ENCODE measurements around the gene PPM1N. TPM values are rescaled to one million over a fixed set of nuclear protein-coding genes. Genes with fewer than 3 reads are reported as not detected.

Gene PPM1N
- total and polyA plus RNA-seq, 2 of the 13 experiments (the other 11 are each of a cell fraction or from before 2014, with no cell fraction given) = 0.31 to 1.8 TPM

DNA sequence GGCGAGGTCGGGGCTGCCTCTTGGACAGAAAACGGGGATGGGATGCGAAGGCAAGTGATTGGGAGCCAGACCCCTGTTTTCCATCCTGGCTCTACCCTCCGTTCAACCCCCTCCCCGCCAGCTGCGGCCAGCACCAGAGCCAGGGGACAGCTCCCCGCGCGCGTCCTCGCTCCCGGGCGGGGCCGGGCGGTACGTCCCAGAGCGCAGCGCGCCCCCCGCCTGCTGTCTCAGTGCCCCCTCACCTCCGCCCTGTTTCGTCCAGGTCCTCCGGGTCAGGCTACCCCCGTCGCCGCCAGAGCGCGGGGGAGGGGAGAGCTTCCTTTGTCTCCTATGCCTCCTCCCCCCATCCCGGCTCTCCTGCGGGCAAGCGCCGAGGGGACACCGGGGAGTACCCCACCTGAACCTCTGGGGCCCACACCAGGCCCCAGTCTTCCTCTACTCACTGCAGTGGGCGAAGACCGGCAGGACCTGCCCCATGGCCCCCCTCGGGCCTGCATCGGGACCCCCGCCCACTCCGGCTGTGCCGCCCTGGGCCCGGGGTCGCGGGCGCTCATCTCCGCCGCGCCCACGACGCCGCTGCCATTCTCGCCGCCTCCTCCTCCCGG is 1.8 kb upstream of the PPM1N start (continued):
- TF ChIP-seq SATB2 (CRISPR knock-in tag; IDR thresholded peaks at IDR 0.05) = 0 out of 2 replicates have a peak, but pooled peaks have one; percentile 67
- TF ChIP-seq, protein P1, sequence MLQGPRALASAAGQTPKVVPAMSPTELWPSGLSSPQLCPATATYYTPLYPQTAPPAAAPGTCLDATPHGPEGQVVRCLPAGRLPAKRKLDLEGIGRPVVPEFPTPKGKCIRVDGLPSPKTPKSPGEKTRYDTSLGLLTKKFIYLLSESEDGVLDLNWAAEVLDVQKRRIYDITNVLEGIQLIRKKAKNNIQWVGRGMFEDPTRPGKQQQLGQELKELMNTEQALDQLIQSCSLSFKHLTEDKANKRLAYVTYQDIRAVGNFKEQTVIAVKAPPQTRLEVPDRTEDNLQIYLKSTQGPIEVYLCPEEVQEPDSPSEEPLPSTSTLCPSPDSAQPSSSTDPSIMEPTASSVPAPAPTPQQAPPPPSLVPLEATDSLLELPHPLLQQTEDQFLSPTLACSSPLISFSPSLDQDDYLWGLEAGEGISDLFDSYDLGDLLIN (CRISPR knock-in tag; IDR thresholded peaks at IDR 0.05; ENCODE audit: borderline replicate concordance) = peak; percentile 45; the same call in 1 of the 2 replicates
- no peak for TF ChIP-seq PHF21A (CRISPR knock-in tag; IDR thresholded peaks at IDR 0.05)
- TF ChIP-seq ZNF879 (CRISPR knock-in tag; IDR thresholded peaks at IDR 0.05) = no peak
- 0 out of 2 replicates have a peak, but pooled peaks have one; percentile 56 for TF ChIP-seq ZNF839 (CRISPR knock-in tag; IDR thresholded peaks at IDR 0.05; ENCODE audit: borderline replicate concordance)
- TF ChIP-seq ZNF331 (CRISPR knock-in tag; IDR thresholded peaks at IDR 0.05) = peak; percentile 73
- no peak for TF ChIP-seq ELF1 (CRISPR knock-in tag; IDR thresholded peaks at IDR 0.05)
- TF ChIP-seq SNAI1 (CRISPR knock-in tag; IDR thresholded peaks at IDR 0.05; ENCODE audit: borderline replicate concordance) = no peak
- TF ChIP-seq, protein P2, sequence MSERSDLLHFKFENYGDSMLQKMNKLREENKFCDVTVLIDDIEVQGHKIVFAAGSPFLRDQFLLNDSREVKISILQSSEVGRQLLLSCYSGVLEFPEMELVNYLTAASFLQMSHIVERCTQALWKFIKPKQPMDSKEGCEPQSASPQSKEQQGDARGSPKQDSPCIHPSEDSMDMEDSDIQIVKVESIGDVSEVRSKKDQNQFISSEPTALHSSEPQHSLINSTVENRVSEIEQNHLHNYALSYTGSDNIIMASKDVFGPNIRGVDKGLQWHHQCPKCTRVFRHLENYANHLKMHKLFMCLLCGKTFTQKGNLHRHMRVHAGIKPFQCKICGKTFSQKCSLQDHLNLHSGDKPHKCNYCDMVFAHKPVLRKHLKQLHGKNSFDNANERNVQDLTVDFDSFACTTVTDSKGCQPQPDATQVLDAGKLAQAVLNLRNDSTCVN (CRISPR knock-in tag; IDR thresholded peaks at IDR 0.05; ENCODE audit: borderline replicate concordance) = peak; percentile 77
- no peak for TF ChIP-seq TCF12 (IDR thresholded peaks at IDR 0.05)
- TF ChIP-seq TCF12 (CRISPR knock-in tag; IDR thresholded peaks at IDR 0.05) = peak; percentile 45; the same call in 1 of the 2 replicates
- TF ChIP-seq RAD21 (CRISPR knock-in tag; IDR thresholded peaks at IDR 0.05) = no peak
- no peak for TF ChIP-seq NR2F2 (IDR thresholded peaks at IDR 0.05; ENCODE audit: borderline replicate concordance, low read depth)
- TF ChIP-seq HOXD1 (CRISPR knock-in tag; IDR thresholded peaks at IDR 0.05) = peak; percentile 87
- TF ChIP-seq ZNF652 (CRISPR knock-in tag; IDR thresholded peaks at IDR 0.05; ENCODE audit: borderline replicate concordance, low read depth) = no peak
- TF ChIP-seq, protein P3, sequence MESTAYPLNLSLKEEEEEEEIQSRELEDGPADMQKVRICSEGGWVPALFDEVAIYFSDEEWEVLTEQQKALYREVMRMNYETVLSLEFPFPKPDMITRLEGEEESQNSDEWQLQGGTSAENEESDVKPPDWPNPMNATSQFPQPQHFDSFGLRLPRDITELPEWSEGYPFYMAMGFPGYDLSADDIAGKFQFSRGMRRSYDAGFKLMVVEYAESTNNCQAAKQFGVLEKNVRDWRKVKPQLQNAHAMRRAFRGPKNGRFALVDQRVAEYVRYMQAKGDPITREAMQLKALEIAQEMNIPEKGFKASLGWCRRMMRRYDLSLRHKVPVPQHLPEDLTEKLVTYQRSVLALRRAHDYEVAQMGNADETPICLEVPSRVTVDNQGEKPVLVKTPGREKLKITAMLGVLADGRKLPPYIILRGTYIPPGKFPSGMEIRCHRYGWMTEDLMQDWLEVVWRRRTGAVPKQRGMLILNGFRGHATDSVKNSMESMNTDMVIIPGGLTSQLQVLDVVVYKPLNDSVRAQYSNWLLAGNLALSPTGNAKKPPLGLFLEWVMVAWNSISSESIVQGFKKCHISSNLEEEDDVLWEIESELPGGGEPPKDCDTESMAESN (CRISPR knock-in tag; conservative IDR thresholded peaks at IDR 0.05) = no peak
- TF ChIP-seq JUNB (CRISPR knock-in tag; IDR thresholded peaks at IDR 0.05; ENCODE audit: borderline replicate concordance) = no peak
- peak; percentile 83; the same call in 1 of the 2 replicates for TF ChIP-seq STAT5B (CRISPR knock-in tag; IDR thresholded peaks at IDR 0.05)
- TF ChIP-seq, protein P4, sequence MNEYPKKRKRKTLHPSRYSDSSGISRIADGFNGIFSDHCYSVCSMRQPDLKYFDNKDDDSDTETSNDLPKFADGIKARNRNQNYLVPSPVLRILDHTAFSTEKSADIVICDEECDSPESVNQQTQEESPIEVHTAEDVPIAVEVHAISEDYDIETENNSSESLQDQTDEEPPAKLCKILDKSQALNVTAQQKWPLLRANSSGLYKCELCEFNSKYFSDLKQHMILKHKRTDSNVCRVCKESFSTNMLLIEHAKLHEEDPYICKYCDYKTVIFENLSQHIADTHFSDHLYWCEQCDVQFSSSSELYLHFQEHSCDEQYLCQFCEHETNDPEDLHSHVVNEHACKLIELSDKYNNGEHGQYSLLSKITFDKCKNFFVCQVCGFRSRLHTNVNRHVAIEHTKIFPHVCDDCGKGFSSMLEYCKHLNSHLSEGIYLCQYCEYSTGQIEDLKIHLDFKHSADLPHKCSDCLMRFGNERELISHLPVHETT (CRISPR knock-in tag; conservative IDR thresholded peaks at IDR 0.05) = no peak; the same call in 1 of the 2 replicates
- TF ChIP-seq SAP130 (CRISPR knock-in tag; IDR thresholded peaks at IDR 0.05; ENCODE audit: low read depth) = peak; percentile 95
- TF ChIP-seq ZBTB34 (CRISPR knock-in tag; IDR thresholded peaks at IDR 0.05) = no peak
- no peak for TF ChIP-seq ZNF296 (CRISPR knock-in tag; conservative IDR thresholded peaks at IDR 0.05)
